ENCODE results near the gene FER. TPM values are rescaled to one million over a fixed set of nuclear protein-coding genes. Genes with fewer than 3 reads are reported as not detected.

FER gene
- total RNA-seq, 1 experiment from 2014 or later: 18.0 TPM

DNA sequence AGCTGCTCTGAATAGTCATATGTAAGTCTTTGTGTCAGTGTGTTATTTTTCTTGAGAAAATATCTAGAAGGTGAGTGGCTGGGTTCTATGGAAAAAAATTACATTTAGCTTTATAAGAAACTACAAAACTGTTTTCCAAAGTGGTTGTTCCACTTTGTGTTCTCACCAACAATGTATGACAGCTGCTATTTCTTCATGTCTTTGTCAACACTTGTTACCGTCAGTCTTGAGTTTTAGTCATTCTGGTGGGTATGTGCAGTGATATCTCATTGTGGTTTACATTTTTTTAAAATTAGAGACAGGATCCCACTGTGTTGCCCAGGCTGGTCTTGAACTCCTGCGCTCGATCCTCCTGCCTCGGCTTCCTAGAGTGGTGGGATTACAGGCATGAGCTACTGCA is 415.6 kb downstream of the FER start:
- Mint-ChIP-seq H3K36me3 (ENCODE audit: insufficient read depth in 1 of 3, low read depth in 3 of 3) (no peaks in the 10 kb centered on the region), H3K4me3 (no peak overlapping the region), H3K9me3 (no peaks in the 10 kb centered on the region), H3K27ac (no peak overlapping the region), H3K27me3 (ENCODE audit: low read depth) (no peaks in the 10 kb centered on the region), H3K4me1 (peaks cover 7 to 8% of the 10 kb centered on the region in 2 experiments)
- Histone ChIP-seq H3K18ac (ENCODE audit: insufficient read length, low read depth, low read length) (no peak overlapping the region), H3K56ac (ENCODE audit: insufficient read length, low read depth, low read length) (no peak overlapping the region), H3K4ac (ENCODE audit: low read depth, low read length) (no peak overlapping the region), H3K23me2 (ENCODE audit: insufficient read length, low read depth, low read length, poor library complexity, severe bottlenecking) (no peaks in the 10 kb centered on the region), H3T11ph (ENCODE audit: low read length) (no peak overlapping the region), H3K4me2 (ENCODE audit: insufficient read depth, insufficient read length, low read length) (no peak overlapping the region), H4K8ac (replicated peaks; ENCODE audit: insufficient read length, low read depth, low read length) (no peak overlapping the region), H3K79me2 (ENCODE audit: insufficient read depth, low read length) (no peaks in the 10 kb centered on the region), H2BK12ac (ENCODE audit: insufficient read length, low read depth, low read length) (no peak overlapping the region), H4K20me1 (ENCODE audit: control insufficient read depth, insufficient read depth, insufficient read length) (no peaks in the 10 kb centered on the region), H3K79me1 (ENCODE audit: insufficient read depth, low read depth, low read length, poor library complexity, severe bottlenecking) (no peaks in the 10 kb centered on the region), H2AFZ (ENCODE audit: low read length) (no peak overlapping the region), H2BK5ac (ENCODE audit: insufficient read length, low read length) (no peak overlapping the region), H2AK5ac (ENCODE audit: insufficient read length, low read length) (no peak overlapping the region), H3K9ac (ENCODE audit: extremely low read depth, insufficient read length, low read length) (no peak overlapping the region), H2BK15ac (ENCODE audit: low read depth, low read length) (no peak overlapping the region), H3K14ac (ENCODE audit: insufficient read depth, low read length) (no peak overlapping the region), H4K91ac (ENCODE audit: insufficient read length, low read depth, low read length) (no peak overlapping the region), H3K27ac (ENCODE audit: insufficient read length, low read depth, low read length) (no peak overlapping the region), H3K4me1 (ENCODE audit: insufficient read depth, low read length) (no peaks in the 10 kb centered on the region), H3K27me3 (ENCODE audit: insufficient read depth, low read length) (no peaks in the 10 kb centered on the region), H3K9me3 (ENCODE audit: control insufficient read depth, low read depth, low read length) (no peaks in the 10 kb centered on the region), H3K23ac (ENCODE audit: insufficient read length, low read depth, low read length) (no peak overlapping the region), H4K5ac (ENCODE audit: insufficient read length, low read depth, low read length) (no peak overlapping the region), H2BK120ac (ENCODE audit: low read depth, low read length, poor library complexity, severe bottlenecking) (no peak overlapping the region), H2BK20ac (ENCODE audit: low read depth, low read length, poor library complexity, severe bottlenecking) (no peak overlapping the region)
- WGBS (ENCODE audit: extremely low coverage, insufficient read length, low lambda C conversion rate): no CpG with 5 or more reads among the region's 4 CpGs
- TF ChIP-seq CTCF (conservative IDR thresholded peaks at IDR 0.05): no peak
- no peak for DNase-seq
